GM19463 (cell line): ENCODE results near the gene RAB24.
"Not testable (repeated sequence)": the region's sequence is repeated elsewhere in the genome, so short reads cannot be mapped to it uniquely, and the experiment has no call there.

Experiments
- ATAC-seq: cut with Tn5 transposase; IDR thresholded peaks from one replicate; pipeline ENCODE4 v1.9.1; 2021; ENCODE audit warnings: mild to moderate bottlenecking, moderate library complexity; ENCODE audit not compliant: unreplicated experiment

Gene RAB24

GRCh38 chr5:177311723-177312648 lies 8.5 kb upstream of the RAB24 start, which contains the start of gene MXD3:
TSS of gene MXD3 (minus strand) at chr5:177311898. CDS start at chr5:177311830, 68 bp downstream.
- ATAC-seq, result peak; percentile 77

GRCh38 chr5:177311392-177311722 lies 7.8 kb upstream of the RAB24 start:
- no peak for ATAC-seq

- ATAC-seq, result no peak
These were observed 7.4 kb upstream of the RAB24 start for GRCh38 chr5:177310757-177311391.

GRCh38 chr5:177310332-177310731 lies 6.8 kb upstream of the RAB24 start:
- ATAC-seq, result no peak

GRCh38 chr5:177309351-177310191 lies 6.1 kb upstream of the RAB24 start:
- no peak for ATAC-seq

- ATAC-seq, result no peak
These were observed 5.2 kb upstream of the RAB24 start for GRCh38 chr5:177308740-177309139.

- no peak for ATAC-seq
These were observed 4.2 kb upstream of the RAB24 start for GRCh38 chr5:177307544-177308363.

GRCh38 chr5:177306674-177307543 lies 3.4 kb upstream of the RAB24 start:
- no peak for ATAC-seq

GRCh38 chr5:177306103-177306640 lies 2.7 kb upstream of the RAB24 start:
- not testable (repeated sequence) for ATAC-seq

- no peak for ATAC-seq
These were observed 1.0 kb upstream of the RAB24 start for GRCh38 chr5:177304392-177305119.

GRCh38 chr5:177303925-177304391 lies 439 bp upstream of the RAB24 start:
- ATAC-seq, result no peak

- no peak for ATAC-seq
These were observed 987 bp downstream of the RAB24 start for GRCh38 chr5:177302354-177303110.

- no peak for ATAC-seq
These were observed 1.9 kb downstream of the RAB24 start for GRCh38 chr5:177301503-177302165.

GRCh38 chr5:177300951-177301350 lies 2.6 kb downstream of the RAB24 start:
- ATAC-seq, result no peak

GRCh38 chr5:177300236-177300880 lies 3.2 kb downstream of the RAB24 start:
- peak; percentile 47 for ATAC-seq

GRCh38 chr5:177299697-177300096 lies 3.8 kb downstream of the RAB24 start:
- no peak for ATAC-seq

- ATAC-seq, result no peak
These were observed 5.6 kb downstream of the RAB24 start for GRCh38 chr5:177297922-177298321.
